ENCODE data around the gene USP21. TPM values are rescaled to one million over a fixed set of nuclear protein-coding genes. Genes with fewer than 3 reads are reported as not detected.
A peak's percentile ranks its signal among the peaks of the same experiment; 100 is the strongest.

Gene USP21
- total RNA-seq, 4 donors from 2014 or later, result 13.7 to 28.8 (median 25.3) TPM

DNA sequence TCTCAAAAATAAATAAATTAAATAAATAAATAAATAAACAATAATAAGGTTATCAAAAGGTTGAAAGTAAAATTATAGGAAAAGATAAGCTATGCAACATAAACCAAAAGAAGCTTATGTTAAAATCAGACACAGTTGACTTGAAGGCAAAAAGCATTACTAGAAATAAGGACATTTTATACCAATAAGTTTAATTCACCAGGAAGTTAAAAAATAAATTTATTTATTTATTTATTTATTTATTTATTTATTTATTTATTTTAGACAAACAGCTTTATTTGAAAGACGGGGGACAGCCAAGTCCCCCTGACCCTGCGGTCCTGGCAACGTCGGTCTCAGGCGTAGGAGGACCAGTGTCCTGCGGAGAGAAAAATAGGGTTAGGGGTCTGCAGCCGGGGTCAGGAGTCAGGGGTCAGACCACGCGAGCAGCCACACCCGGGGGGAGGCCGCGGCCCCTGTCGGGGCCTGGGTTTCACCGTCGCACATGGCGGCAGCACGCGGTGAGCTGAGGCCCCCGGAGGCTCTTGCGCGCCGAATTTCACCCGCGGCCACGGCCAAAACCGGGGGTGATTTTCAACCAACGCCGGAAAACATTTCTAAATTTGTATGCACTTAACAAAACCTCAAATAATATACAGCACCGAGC, 18.4 kb upstream of the USP21 start:
- intact Hi-C loops (cut with DNase I; ENCODE audit: low total_unique reads), result no loop called here
- WGBS, 2 donors, result 93 to 96% methylated on average over 29 of the region's 29 CpGs
- TF ChIP-seq, protein P1, sequence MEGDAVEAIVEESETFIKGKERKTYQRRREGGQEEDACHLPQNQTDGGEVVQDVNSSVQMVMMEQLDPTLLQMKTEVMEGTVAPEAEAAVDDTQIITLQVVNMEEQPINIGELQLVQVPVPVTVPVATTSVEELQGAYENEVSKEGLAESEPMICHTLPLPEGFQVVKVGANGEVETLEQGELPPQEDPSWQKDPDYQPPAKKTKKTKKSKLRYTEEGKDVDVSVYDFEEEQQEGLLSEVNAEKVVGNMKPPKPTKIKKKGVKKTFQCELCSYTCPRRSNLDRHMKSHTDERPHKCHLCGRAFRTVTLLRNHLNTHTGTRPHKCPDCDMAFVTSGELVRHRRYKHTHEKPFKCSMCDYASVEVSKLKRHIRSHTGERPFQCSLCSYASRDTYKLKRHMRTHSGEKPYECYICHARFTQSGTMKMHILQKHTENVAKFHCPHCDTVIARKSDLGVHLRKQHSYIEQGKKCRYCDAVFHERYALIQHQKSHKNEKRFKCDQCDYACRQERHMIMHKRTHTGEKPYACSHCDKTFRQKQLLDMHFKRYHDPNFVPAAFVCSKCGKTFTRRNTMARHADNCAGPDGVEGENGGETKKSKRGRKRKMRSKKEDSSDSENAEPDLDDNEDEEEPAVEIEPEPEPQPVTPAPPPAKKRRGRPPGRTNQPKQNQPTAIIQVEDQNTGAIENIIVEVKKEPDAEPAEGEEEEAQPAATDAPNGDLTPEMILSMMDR (IDR thresholded peaks at IDR 0.05), result no peak
- TF ChIP-seq POLR2A (IDR thresholded peaks at IDR 0.05), result no peak
- no peak for DNase-seq (ENCODE audit: low spot score in 2 of 2)
- no peak overlapping the region for H3K4me3 ChIP-seq (ENCODE audit: low read depth, poor library complexity, severe bottlenecking)

DNA sequence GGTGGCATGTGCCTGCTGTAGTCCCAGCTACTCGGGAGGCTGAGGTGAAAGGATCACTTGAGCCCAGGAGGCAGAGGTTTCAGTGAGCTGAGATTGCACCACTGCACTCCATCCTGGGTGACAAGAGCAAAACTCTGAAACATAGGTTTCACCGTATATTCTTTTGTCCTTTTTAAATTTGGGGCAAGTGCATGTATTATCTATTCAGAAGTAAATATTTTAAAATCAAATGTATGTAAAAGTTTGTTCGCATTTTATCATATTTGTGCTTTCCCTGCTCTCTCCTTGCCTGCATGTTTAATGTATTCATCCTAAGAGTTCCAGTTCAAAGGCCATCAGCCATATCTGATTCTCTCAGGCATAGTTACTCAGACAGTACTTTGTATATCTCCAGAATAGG, 13.5 kb upstream of the USP21 start:
- TF ChIP-seq, protein P1 (IDR thresholded peaks at IDR 0.05), result no peak
- TF ChIP-seq POLR2A (IDR thresholded peaks at IDR 0.05), result no peak
- intact Hi-C loops (cut with DNase I; ENCODE audit: low total_unique reads), result no loop called here
- WGBS, 2 donors, result 81 to 86% methylated on average over 3 of the region's 3 CpGs
- no peak overlapping the region for H3K4me3 ChIP-seq (ENCODE audit: low read depth, poor library complexity, severe bottlenecking)
- peak in 1 of 2 donors; percentile 31 for DNase-seq (ENCODE audit: low spot score in 2 of 2)

- no peak overlapping the region for H3K4me3 ChIP-seq (ENCODE audit: low read depth, poor library complexity, severe bottlenecking)
- no peak for DNase-seq (ENCODE audit: low spot score in 2 of 2)
- 21 to 24% methylated on average over 9 of the region's 9 CpGs for WGBS, 2 donors
- no peak for TF ChIP-seq POLR2A (IDR thresholded peaks at IDR 0.05)
- TF ChIP-seq, protein P1 (IDR thresholded peaks at IDR 0.05), result no peak
- intact Hi-C loops (cut with DNase I; ENCODE audit: low total_unique reads), result no loop called here
Measured at GRCh38 chr1:161153176-161153575, 6.1 kb upstream of the USP21 start.

- 1% methylated on average over 33 of the region's 33 CpGs for WGBS, 2 donors
- peak within 1 kb of the TSS; percentile 61 for H3K4me3 ChIP-seq (ENCODE audit: low read depth, poor library complexity, severe bottlenecking)
- intact Hi-C loops (cut with DNase I; ENCODE audit: low total_unique reads), result no loop called here
- TF ChIP-seq, protein P1 (IDR thresholded peaks at IDR 0.05), result no peak
- TF ChIP-seq POLR2A (IDR thresholded peaks at IDR 0.05), result no peak
- DNase-seq (ENCODE audit: low spot score in 2 of 2), result peak; percentile 83 to 95
Measured at GRCh38 chr1:161153682-161154337, 5.5 kb upstream of the USP21 start, which contains the start of gene UFC1. TSS of gene UFC1 (plus strand) at chr1:161153978. CDS start at chr1:161153998, 20 bp downstream.

DNA sequence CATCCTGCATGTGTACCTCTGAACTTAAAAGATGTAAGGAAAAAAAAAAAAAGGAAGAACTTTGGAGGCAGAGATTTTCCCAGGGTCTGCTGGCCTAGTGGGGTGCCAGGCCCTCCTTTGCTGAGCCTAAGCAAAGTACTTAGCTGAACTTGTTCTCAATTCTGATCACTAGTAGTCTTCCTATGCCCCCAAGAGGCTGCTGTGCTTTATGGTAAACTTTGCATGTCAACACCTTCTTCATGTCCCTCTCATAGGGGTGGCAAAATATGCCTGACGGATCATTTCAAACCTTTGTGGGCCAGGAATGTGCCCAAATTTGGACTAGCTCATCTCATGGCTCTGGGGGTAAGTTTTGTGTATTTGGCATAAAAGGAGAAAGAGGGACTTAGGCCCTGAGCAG, 1.4 kb upstream of the USP21 start:
- DNase-seq (ENCODE audit: low spot score in 2 of 2), result no peak
- intact Hi-C loops (cut with DNase I; ENCODE audit: low total_unique reads), result no loop called here
- no peak for TF ChIP-seq POLR2A (IDR thresholded peaks at IDR 0.05)
- TF ChIP-seq, protein P1 (IDR thresholded peaks at IDR 0.05), result no peak
- no peak overlapping the region for H3K4me3 ChIP-seq (ENCODE audit: low read depth, poor library complexity, severe bottlenecking)
- WGBS, 2 donors, result 95 to 100% methylated on average over 1 of the region's 1 CpG
